BLaER1 treated with 17β-estradiol and CSF1 and Interleukin-3, amounts not matched to agents 10 nM and 100 nM (cell line): ENCODE measurements around the gene TMEM145.
"Not testable (repeated sequence)": the region's sequence is repeated elsewhere in the genome, so short reads cannot be mapped to it uniquely, and the experiment has no call there.

Experiments used
- H3K27ac ChIP-seq, 11 experiments: shearing (Covaris generic); formaldehyde crosslinking; 2 replicates each; pipeline ENCODE4 v1.8.1; 2022
- H3K27me3 ChIP-seq, 11 experiments: shearing (Covaris generic); formaldehyde crosslinking; 2 replicates each; pipeline ENCODE4 v1.8.1; 2022
- H3K36me3 ChIP-seq, 11 experiments: shearing (Covaris generic); formaldehyde crosslinking; 2 replicates each; pipeline ENCODE4 v1.8.1; 2022
- H3K4me1 ChIP-seq, 10 experiments: shearing (Covaris generic); formaldehyde crosslinking; 2 replicates each; pipeline ENCODE4 v1.8.1; 2022
- H3K4me2 ChIP-seq, 11 experiments: shearing (Covaris generic); formaldehyde crosslinking; 2 replicates each; pipeline ENCODE4 v1.8.1; 2022
- H3K4me3 ChIP-seq, 10 experiments: shearing (Covaris generic); formaldehyde crosslinking; 2 replicates each; pipeline ENCODE4 v1.8.1; 2022
- H3K9ac ChIP-seq, 11 experiments: shearing (Covaris generic); formaldehyde crosslinking; 2 replicates each; pipeline ENCODE4 v1.8.1; 2022
- H3K9me3 ChIP-seq, 11 experiments: shearing (Covaris generic); formaldehyde crosslinking; replicated peaks in 1 of 11; 2 replicates each; pipeline ENCODE4 v1.8.1; 2022
- H4K20me1 ChIP-seq, 11 experiments: shearing (Covaris generic); formaldehyde crosslinking; 2 replicates each; pipeline ENCODE4 v1.8.1; 2022
- Cebpa-rat ChIP-seq, 11 experiments: shearing (Covaris generic); IDR thresholded peaks; 2 replicates each; pipeline ENCODE4 v1.8.1; 2022

Gene TMEM145

GRCh38 chr19:42313096-42313839, at the start of gene TMEM145:
TMEM145 (plus strand) TSS chr19:42313309; CDS start chr19:42313377, 68 bp downstream.
- TF ChIP-seq Cebpa-rat (IDR thresholded peaks at IDR 0.05), result no peak
- no peaks in the 10 kb centered on the region; a peak in 1 of 22 replicates for H3K9me3 ChIP-seq
- H3K27ac ChIP-seq, result no peak within 1 kb of the TSS
- H3K4me2 ChIP-seq, result peak within 1 kb of the TSS in 2 of 11 experiments; percentile 15; a peak in 1 of 22 replicates
- peaks cover 0 to 21% (median 5%) of the 10 kb centered on the region in 11 experiments; a peak in 7 of 22 replicates for H4K20me1 ChIP-seq
- H3K27me3 ChIP-seq, result peaks cover 42 to 74% (median 65%) of the 10 kb centered on the region in 11 experiments
- H3K36me3 ChIP-seq, result no peaks in the 10 kb centered on the region
- no peak within 1 kb of the TSS for H3K4me3 ChIP-seq
- H3K9ac ChIP-seq, result no peak within 1 kb of the TSS
- H3K4me1 ChIP-seq, result peaks cover 4 to 20% (median 11%) of the 10 kb centered on the region in 10 experiments; a peak in 13 of 20 replicates

GRCh38 chr19:42266105-42266504, 47.0 kb upstream of the TMEM145 start:
- not testable (repeated sequence) for H3K27ac ChIP-seq

GRCh38 chr19:42266928-42267603, 46.0 kb upstream of the TMEM145 start:
- Histone ChIP-seq H3K9ac (peak overlapping the region in 4 of 11 experiments; percentile 89 to 98 (median 93); a peak in 7 of 22 replicates), H3K4me2 (peak overlapping the region; percentile 71 to 97 (median 92)), H3K27ac (peak overlapping the region in 1 of 11 experiments; percentile 96; a peak in 2 of 22 replicates), H3K4me3 (peak overlapping the region in 5 of 10 experiments; percentile 60 to 74 (median 71); a peak in 5 of 20 replicates), H4K20me1 (peaks cover 0 to 10% (median 0%) of the 10 kb centered on the region in 11 experiments; a peak in 3 of 22 replicates), H3K4me1 (peaks cover 20 to 40% (median 35%) of the 10 kb centered on the region in 10 experiments)
- TF ChIP-seq Cebpa-rat (IDR thresholded peaks at IDR 0.05), result 0 out of 22 replicates have a peak, but pooled peaks of 3 of the 11 experiments have one; percentile 13 to 23 (median 14)
- not testable (repeated sequence) for H3K9me3 ChIP-seq, H3K36me3 ChIP-seq, H3K27me3 ChIP-seq

More at GRCh38 chr19:42266105-42266504, 47.0 kb upstream of the TMEM145 start:
- not testable (repeated sequence) for H3K4me3 ChIP-seq, H4K20me1 ChIP-seq, H3K36me3 ChIP-seq, H3K9me3 ChIP-seq, H3K9ac ChIP-seq, H3K4me2 ChIP-seq, H3K27me3 ChIP-seq
- H3K4me1 ChIP-seq, result peaks cover 10 to 31% (median 28%) of the 10 kb centered on the region in 10 experiments

- Histone ChIP-seq H3K27ac (peak overlapping the region; percentile 91 to 99 (median 97); a peak in 21 of 22 replicates), H4K20me1 (peaks cover 0 to 16% (median 0%) of the 10 kb centered on the region in 11 experiments; a peak in 4 of 22 replicates), H3K4me2 (peak overlapping the region; percentile 71 to 97 (median 92)), H3K36me3 (peaks cover 10 to 15% (median 12%) of the 10 kb centered on the region in 11 experiments), H3K4me3 (peak overlapping the region; percentile 60 to 74 (median 66)), H3K27me3 (no peaks in the 10 kb centered on the region), H3K4me1 (peaks cover 20 to 45% (median 35%) of the 10 kb centered on the region in 10 experiments), H3K9ac (peak overlapping the region; percentile 89 to 99 (median 95)), H3K9me3 (no peaks in the 10 kb centered on the region)
- no peak for TF ChIP-seq Cebpa-rat (IDR thresholded peaks at IDR 0.05)
Observed at GRCh38 chr19:42267644-42268141, 45.4 kb upstream of the TMEM145 start.

GRCh38 chr19:42268142-42268703, 44.9 kb upstream of the TMEM145 start:
- Histone ChIP-seq H3K9me3 (no peaks in the 10 kb centered on the region), H3K4me3 (peak overlapping the region; percentile 60 to 74 (median 66)), H3K4me2 (peak overlapping the region; percentile 71 to 97 (median 92)), H3K9ac (peak overlapping the region; percentile 89 to 99 (median 95)), H3K4me1 (peaks cover 20 to 45% (median 35%) of the 10 kb centered on the region in 10 experiments), H3K27me3 (no peaks in the 10 kb centered on the region), H4K20me1 (peaks cover 0 to 22% (median 0%) of the 10 kb centered on the region in 11 experiments; a peak in 5 of 22 replicates), H3K36me3 (peaks cover 16 to 20% (median 17%) of the 10 kb centered on the region in 11 experiments), H3K27ac (peak overlapping the region; percentile 91 to 99 (median 97))
- TF ChIP-seq Cebpa-rat (IDR thresholded peaks at IDR 0.05), result no peak

- peak within 1 kb of the TSS; percentile 61 to 86 (median 74) for H3K4me3 ChIP-seq
- no peaks in the 10 kb centered on the region for H3K27me3 ChIP-seq
- peak within 1 kb of the TSS; percentile 91 to 99 (median 97) for H3K27ac ChIP-seq
- H3K9me3 ChIP-seq, result no peaks in the 10 kb centered on the region
- H3K4me1 ChIP-seq, result peaks cover 25 to 45% (median 37%) of the 10 kb centered on the region in 10 experiments
- peak within 1 kb of the TSS; percentile 92 to 100 (median 99) for H3K4me2 ChIP-seq
- no peak for TF ChIP-seq Cebpa-rat (IDR thresholded peaks at IDR 0.05)
- H3K9ac ChIP-seq, result peak within 1 kb of the TSS; percentile 89 to 99 (median 95)
- H3K36me3 ChIP-seq, result peaks cover 22 to 27% (median 24%) of the 10 kb centered on the region in 11 experiments
- H4K20me1 ChIP-seq, result peaks cover 0 to 28% (median 1%) of the 10 kb centered on the region in 11 experiments; a peak in 9 of 22 replicates
Observed at GRCh38 chr19:42268704-42269477, 44.2 kb upstream of the TMEM145 start, which contains the start of gene CIC. CIC (plus strand) TSS chr19:42269252; CDS start chr19:42271784, 2,532 bp downstream.

- H3K9ac ChIP-seq, result peak overlapping the region; percentile 82 to 97 (median 90)
Observed at GRCh38 chr19:42269478-42270345, 43.4 kb upstream of the TMEM145 start.

More at GRCh38 chr19:42269478-42270345, 43.4 kb upstream of the TMEM145 start:
- H3K4me3 ChIP-seq, result peak overlapping the region; percentile 61 to 86 (median 72)
- no peaks in the 10 kb centered on the region for H3K27me3 ChIP-seq
- H3K4me1 ChIP-seq, result peaks cover 32 to 53% (median 40%) of the 10 kb centered on the region in 10 experiments
- peaks cover 30 to 35% (median 32%) of the 10 kb centered on the region in 11 experiments for H3K36me3 ChIP-seq
- peak overlapping the region; percentile 92 to 100 (median 99) for H3K4me2 ChIP-seq
- H3K27ac ChIP-seq, result peak overlapping the region; percentile 76 to 99 (median 91)
- peaks cover 0 to 37% (median 9%) of the 10 kb centered on the region in 11 experiments; a peak in 10 of 22 replicates for H4K20me1 ChIP-seq
- H3K9me3 ChIP-seq, result no peaks in the 10 kb centered on the region
- no peak for TF ChIP-seq Cebpa-rat (IDR thresholded peaks at IDR 0.05)
